ENCODE measurements around the gene PAK2. TPM values are rescaled to one million over a fixed set of nuclear protein-coding genes. Genes with fewer than 3 reads are reported as not detected.
A peak's percentile ranks its signal among the peaks of the same experiment; 100 is the strongest.
"Not testable (repeated sequence)": the region's sequence is repeated elsewhere in the genome, so short reads cannot be mapped to it uniquely, and the experiment has no call there.

PAK2 gene
- total RNA-seq, 1 donor from 2014 or later, result 35.9 TPM

GRCh38 chr3:196844235-196845219 is 104.9 kb downstream of the PAK2 start:
- DNase-seq, result not testable (repeated sequence)

GRCh38 chr3:196848375-196848774 is 108.7 kb downstream of the PAK2 start:
- DNase-seq, result not testable (repeated sequence)

- DNase-seq, result no peak
Observed at GRCh38 chr3:196849180-196849741, 109.6 kb downstream of the PAK2 start.

- not testable (repeated sequence) for DNase-seq
Observed at GRCh38 chr3:196863000-196863399, 123.3 kb downstream of the PAK2 start.

GRCh38 chr3:196867155-196867506 is 127.5 kb downstream of the PAK2 start:
- DNase-seq, result no peak

GRCh38 chr3:196867507-196868296 is 128.0 kb downstream of the PAK2 start, which contains the start of gene SENP5:
Gene SENP5 (plus strand): TSS chr3:196867920. CDS start chr3:196885182, 17,262 bp downstream.
- DNase-seq, result peak; percentile 87

- no peak for DNase-seq
Observed at GRCh38 chr3:196868297-196868661, 128.6 kb downstream of the PAK2 start.

- DNase-seq, result no peak
Observed at GRCh38 chr3:196872316-196872715, 132.7 kb downstream of the PAK2 start.

GRCh38 chr3:196874511-196875094 is 134.9 kb downstream of the PAK2 start:
- DNase-seq, result not testable (repeated sequence)

- DNase-seq, result no peak
Observed at GRCh38 chr3:196875258-196875657, 135.6 kb downstream of the PAK2 start.

Small RNA genes within 50 kb of the gene (small RNA-seq; reads per million reads assigned to genes)
- gene RNU4-89P (ENCODE audit: low replicate concordance), result not detected
- gene RNU6-42P (ENCODE audit: low replicate concordance), result 0.07 reads per million
- not detected for gene RNU6-646P (ENCODE audit: low replicate concordance)

Other genes with a start within 250 kb of the PAK2 start
- 18.2 TPM for gene RNF168, start 236.1 kb upstream of the PAK2 start, total RNA-seq
- gene SMCO1, start 224.5 kb upstream of the PAK2 start, total RNA-seq, result 0.79 TPM
- gene WDR53, start 171.3 kb upstream of the PAK2 start, total RNA-seq, result 9.7 TPM
- 15.0 TPM for gene FBXO45, start 171.2 kb upstream of the PAK2 start, total RNA-seq
- gene NRROS, start 100.2 kb upstream of the PAK2 start, total RNA-seq, result 3.9 TPM
- gene CEP19, start 27.6 kb upstream of the PAK2 start, total RNA-seq, result 1.3 TPM
- gene PIGX, start 27.5 kb upstream of the PAK2 start, total RNA-seq, result 18.9 TPM
- gene SENP5, start 128.1 kb downstream of the PAK2 start, total RNA-seq, result 42.5 TPM
- 35.9 TPM for gene NCBP2, start 202.7 kb downstream of the PAK2 start, total RNA-seq
- gene PIGZ, start 229.0 kb downstream of the PAK2 start, total RNA-seq, result 1.8 TPM